ENCODE results near the gene KRTAP10-3.

The KRTAP10-3 gene

DNA sequence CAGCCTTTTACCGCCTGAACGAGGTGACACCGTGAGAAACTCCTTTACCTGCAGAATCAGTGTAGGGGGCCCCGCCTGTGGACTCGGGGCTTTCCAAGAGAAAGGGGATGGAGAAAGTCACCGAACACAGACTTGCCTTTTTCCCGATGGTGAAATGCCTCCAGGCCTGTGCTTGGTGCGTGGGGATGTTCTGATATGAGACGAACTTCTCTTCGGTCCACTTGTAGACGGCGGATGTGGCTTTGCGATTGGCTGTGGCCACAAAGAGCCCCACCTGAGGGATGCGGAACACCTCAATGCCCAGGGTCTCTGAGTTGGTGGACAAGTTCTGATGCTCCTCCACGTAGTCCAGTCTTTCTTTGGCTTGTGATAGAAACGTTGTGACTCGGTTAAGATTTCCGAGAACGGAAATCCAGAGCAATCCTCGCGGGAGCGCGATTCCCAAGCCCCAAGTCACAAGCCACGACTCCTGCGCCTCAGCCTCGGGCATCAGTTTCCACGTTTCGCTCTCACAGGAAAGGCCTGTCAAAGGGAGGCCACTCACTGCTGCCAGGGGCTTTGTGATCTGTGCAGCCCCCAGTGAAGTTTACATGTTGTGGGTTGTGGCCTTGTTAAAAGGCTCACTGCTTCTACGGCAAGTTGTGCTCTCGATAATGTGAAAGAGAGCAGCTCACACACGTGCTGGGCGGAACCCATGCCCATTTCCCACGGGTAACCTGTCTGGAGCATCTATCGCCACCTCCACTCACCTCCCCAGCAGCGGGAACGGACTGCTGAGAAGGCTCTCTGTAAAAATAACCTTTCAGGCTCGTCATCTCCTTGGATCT lies 31.2 kb downstream of the KRTAP10-3 start:
- no peak for DNase-seq

DNA sequence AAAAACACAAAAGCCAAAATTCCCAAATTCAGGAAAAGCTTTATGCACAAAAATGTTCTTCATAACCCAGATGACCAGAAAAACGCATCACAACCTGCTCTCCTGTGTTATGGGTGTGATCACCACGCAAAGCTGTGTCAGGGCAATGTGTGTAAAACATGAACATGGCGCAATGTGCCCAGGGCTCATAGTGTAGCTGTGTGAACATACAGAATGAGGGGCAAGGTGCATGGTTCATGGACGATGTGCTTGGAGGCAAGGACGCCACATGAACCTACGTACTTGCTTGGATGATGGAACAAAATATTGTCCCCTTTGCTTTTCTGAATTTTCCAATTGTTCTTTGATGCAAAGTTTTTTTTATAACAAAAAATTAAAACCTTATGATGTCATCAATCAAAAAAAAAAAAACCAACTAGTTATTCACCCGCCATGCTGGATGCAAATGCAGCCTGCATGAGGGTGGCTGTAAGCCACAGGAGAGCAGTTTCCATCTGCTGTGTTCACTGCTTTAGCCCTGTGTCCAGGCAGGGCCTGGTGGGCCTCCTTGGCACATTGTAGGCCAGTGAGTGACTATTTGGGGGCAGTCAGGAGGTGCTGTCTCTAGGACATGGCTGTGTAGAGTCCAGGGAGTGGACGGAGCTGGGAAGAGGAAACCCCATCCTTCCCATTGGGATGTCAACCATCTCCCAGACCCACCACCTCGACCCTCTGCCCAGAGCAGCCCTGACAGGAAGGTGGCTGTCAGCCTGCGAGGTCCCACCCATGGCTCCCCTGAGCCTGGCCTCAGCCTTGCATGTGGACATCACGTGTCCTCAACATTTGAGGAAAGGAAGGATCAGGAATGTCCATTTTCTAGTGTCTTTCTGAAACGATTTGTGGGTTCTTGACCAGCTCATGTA lies 32.2 kb downstream of the KRTAP10-3 start:
- DNase-seq, result no peak

DNA sequence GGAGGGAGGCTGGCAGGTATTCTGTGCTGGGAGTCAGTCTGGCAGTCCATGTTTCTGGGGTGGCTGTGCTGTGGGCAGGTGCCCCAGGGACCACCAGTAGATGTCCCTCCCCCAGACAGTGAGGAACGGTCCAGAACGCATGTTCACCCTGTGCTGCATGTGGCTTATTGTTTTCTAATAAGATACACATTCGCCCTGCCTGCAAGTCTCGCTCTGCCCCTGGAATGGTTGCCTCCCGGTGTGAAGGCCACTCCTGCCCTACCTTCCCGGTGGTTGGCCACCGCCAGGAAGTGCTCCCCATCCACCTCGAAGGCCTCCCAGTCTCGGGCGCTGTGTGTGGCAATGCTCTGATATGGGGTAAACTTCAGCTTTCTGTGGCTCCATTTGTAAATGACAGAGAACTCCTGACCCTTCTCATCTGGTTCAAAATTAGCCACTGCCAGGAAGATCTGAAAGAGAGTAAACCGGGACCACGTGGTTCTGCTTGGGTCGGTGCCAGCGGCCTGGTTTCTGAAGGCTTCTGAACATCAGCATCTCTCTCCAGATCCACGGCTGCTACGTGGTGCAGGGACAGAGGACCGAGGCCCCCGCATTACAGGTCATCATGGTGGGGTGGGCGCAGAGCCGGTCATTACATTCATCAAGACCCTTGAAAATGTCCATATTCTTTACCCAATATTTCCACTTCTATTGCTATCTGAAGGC lies 33.1 kb downstream of the KRTAP10-3 start:
- DNase-seq, result no peak

DNA sequence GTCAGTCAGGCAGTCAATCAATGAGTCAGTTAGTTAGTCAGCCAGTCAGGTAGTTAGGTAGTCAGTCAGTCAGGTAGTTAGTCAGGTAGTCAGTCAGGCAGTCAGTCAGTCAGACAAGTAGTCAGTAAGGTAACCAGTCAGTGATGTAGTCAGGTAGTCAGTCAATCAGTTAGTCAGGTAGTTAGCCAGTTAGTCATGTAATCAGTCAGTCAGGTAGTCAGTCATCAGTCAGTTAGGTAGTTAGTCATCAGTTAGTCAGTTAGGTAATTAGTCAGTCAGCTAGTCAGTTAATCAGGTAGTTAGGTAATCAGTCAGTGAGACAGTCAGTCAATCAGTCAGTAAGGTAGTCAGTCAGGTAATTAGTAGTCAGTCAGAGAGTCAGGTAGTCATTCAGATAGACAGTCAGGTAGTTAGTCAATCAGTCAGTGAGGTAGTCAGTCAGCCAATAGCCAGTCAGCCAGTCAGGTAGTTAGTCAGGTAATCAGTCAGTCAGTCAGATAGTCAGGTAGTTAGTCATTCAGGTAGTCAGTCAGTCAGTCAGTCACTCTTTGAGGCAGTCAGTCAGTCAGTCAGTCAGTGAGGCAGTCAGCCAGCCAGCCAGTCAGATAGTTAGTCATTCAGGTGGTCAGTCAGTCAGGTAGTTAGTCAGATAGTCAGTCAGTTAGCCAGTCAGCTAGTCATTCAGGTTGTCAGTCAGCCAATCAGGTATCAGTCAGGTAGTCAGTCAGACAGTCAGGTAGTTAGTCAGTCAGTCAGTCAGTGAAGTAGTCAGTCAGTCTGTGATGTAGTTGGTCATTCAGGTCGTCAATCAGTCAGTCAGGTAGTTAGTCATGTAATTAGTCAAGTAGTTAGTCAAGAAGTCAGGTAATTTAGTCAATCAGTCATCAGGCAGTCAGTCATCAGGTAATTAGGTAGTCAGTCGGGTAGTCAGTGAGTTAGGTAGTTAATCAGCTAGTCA lies 33.9 kb downstream of the KRTAP10-3 start:
- DNase-seq, result no peak

DNA sequence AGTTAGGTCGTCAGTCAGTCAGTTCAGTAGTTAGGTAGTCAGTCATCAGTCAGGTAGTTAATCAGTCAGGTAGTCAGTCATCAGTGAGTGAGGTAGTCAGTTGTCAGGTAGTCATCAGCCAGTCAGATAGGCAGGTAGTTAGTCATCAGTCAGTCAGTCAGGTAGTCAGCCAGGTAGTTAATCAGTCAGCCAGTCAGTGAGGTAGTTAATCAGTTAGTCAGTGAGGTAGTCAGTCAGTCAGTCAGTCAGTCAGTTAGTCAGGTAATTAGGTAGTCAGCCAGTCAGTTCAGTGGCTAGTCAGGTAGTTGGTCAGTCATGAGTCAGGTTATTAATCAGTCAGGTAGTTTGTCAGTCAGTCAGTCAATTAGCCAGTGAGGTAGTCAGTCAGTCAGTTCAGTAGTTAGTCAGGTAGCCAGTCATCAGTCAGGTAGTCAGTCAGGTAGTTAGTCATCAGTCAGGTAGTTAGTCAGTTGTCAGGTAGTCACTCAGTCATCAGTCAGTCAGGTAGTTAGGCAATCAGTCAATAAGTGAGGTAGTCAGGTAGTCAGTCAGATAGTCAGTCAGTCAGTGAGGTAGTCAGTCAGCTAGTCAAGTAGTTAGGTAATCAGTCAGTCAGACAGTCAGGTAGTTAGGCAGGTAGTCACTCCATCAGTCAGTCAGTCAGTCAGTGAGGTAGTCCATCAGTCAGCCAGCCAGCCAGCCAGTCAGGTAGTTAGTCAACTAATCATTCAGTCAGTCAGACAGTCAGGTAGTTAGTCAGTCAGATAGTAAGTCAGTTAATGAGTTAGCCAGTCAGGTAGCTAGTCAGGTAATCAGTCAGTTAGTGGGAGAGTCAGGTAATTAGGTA lies 34.8 kb downstream of the KRTAP10-3 start:
- no peak for DNase-seq

DNA sequence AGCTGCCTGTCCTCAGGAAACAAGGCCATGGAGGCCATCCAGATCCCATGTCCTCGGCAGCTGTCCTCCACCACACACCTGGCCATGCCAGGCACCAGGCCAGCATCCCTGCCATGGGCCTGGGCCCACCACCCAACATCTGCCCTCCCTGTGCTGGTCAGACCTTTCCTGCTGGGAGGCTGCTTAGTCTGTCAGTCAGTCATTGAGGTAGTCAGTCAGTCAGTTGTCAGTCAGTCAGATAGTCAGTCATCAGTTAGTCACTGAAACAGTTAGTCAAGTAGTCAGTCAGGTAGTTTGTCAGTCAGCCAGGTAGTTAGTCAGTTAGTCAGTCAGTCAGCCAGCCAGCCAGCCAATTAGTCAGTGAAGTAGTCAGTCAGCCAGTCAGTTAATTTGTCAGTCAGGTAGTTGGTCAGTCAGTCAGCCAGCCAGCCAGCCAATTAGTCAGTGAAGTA lies 35.8 kb downstream of the KRTAP10-3 start:
- no peak for DNase-seq

- no peak for DNase-seq
Observed at GRCh38 chr21:44521928-44522752, 36.5 kb downstream of the KRTAP10-3 start.

DNA sequence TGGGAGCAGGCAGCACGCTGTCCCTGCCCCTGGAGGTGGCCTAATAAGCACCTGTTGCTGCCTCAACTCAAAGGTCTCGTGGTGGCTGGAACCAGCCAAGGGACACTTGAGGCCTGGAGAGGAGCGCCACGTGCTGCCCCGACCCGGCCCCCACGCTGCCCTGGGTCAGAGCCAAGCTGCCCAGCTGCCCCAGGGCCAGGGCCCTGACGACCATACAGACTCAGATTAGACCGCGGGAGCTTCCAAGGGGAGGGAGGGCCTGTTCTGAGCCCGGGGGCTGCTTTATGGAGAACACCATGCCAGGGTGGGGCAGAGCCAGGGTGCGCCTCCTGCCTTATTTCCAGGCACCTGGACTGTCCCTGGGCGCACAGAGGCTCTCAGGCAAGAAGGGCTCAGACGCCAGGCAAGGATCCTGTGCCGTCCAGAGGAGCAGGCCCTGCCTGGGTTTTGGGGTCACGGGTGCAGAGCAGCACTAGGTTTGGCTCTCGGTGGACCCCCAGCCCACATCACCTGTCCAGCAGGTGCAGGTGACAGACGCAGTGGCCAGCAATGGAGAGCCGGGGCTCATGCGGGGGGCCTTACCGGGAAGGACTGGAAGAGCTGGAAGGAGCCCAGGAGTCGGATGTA lies 37.2 kb downstream of the KRTAP10-3 start:
- no peak for DNase-seq

- no peak for DNase-seq
Observed at GRCh38 chr21:44520326-44521300, 38.0 kb downstream of the KRTAP10-3 start.

- no peak for DNase-seq
Observed at GRCh38 chr21:44519346-44520325, 39.0 kb downstream of the KRTAP10-3 start.

DNA sequence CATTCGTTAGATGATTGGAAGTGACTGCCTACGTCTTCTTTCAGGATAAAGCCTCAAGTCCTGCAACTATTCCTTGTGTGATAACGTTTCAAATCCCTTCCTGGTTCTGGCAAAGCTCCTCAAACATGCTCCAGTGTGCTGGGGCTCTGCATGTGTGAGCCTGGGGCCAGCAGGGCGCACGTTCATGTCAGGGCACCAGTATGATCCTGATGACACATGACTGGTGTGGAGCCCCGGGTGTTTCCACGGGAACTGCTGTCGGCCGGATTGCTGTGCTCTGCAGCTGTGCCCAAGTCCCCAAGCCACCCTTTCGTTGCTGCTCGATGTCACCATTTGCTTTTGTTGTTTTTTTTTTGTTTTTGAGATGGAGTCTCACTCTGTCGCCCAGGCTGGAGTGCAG lies 39.9 kb downstream of the KRTAP10-3 start:
- no peak for DNase-seq

GRCh38 chr21:44517175-44517899 lies 41.3 kb downstream of the KRTAP10-3 start:
- no peak for DNase-seq

DNA sequence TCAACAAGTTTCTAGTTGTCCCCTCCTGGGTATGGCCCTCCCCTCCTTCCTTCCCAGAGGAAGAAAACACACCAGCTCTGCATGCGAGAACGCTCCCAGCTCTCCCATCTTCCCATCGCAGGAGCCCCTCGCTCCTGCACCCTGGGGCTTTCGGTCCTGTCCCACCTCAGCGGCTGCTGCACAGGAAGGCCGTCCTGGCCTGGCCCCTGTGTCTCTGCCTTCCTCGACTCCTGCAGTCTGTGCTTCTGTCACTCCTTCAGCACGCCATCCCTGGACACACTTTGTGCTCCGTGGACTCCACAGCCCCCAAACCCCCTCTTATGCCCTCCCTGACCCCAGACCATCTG lies 41.8 kb downstream of the KRTAP10-3 start:
- no peak for DNase-seq

GRCh38 chr21:44516342-44516741 lies 42.3 kb downstream of the KRTAP10-3 start:
- no peak for DNase-seq

- no peak for DNase-seq
Observed at GRCh38 chr21:44515359-44516165, 43.0 kb downstream of the KRTAP10-3 start.

Measured in amniotic stem cell (primary cell).